HFFc6 (cell line): Measurements from ENCODE around the gene GATAD2B. TPM values are rescaled to one million over a fixed set of nuclear protein-coding genes. Genes with fewer than 3 reads are reported as not detected.

Experiments used
- DNase-seq: peaks from one replicate; pipeline ENCODE4 v3.0.0-alpha.2; 2018
- H3K27ac Mint-ChIP-seq: 2 replicates; pipeline ENCODE4 v1.8.0; 2020; ENCODE audit warnings: mild to moderate bottlenecking, mixed read lengths
- H3K27me3 Mint-ChIP-seq: 2 replicates; pipeline ENCODE4 v1.8.0; 2021; ENCODE audit warnings: mild to moderate bottlenecking, moderate library complexity, mixed read lengths; ENCODE audit not compliant: insufficient read depth
- H3K36me3 Mint-ChIP-seq: 2 replicates; pipeline ENCODE4 v1.8.0; 2021; ENCODE audit warnings: low read depth, mixed read lengths
- H3K4me1 Mint-ChIP-seq: 2 replicates; pipeline ENCODE4 v1.8.0; 2020; ENCODE audit warnings: low read depth, mixed read lengths
- H3K4me3 Mint-ChIP-seq: 2 replicates; pipeline ENCODE4 v1.8.0; 2020; ENCODE audit warnings: mild to moderate bottlenecking, moderate library complexity, mixed read lengths
- H3K9me3 Mint-ChIP-seq: 2 replicates; pipeline ENCODE4 v1.8.0; 2020; ENCODE audit warnings: mild to moderate bottlenecking, mixed read lengths
- total RNA-seq, 6 experiments: library from RNA; stranded (reverse); fragmentation: NEBNext Ultra II Directional; extraction: Animal tissue kit (Norgen Biotek cat#: 25700); gene quantifications; 2 replicates in 1 of 6; 3 replicates in 5 of 6; pipeline ENCODE4 v1.2.3, GENCODE V29; 2021
- TF ChIP-seq, protein P1 (sequence below): fragments of 200-600 bp; sonication (generic); IDR thresholded peaks from 2 replicates; pipeline ENCODE4 v1.5.0; 2021; ENCODE audit warnings: antibody characterized with exemption, mild to moderate bottlenecking

Gene GATAD2B
- total RNA-seq, 6 experiments from 2014 or later, result 29.3 to 40.9 (median 38.4) TPM

DNA sequence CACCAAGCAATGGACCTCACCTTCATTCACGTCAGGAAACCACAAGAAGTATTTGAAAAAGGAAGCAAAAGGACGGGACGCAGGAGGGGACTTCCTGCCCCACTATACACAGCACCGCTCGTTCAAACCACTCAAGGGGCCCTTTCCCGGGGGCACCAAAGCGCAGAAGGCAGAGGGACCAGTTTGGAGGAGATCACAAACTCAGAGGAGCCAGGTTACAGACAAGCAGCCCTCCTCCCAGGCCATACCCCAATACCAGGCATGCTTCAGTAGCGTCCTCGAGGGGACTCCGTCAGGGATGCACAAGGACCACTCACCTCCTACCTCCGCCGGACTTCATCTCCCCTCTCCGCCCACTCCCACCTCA lies 35.0 kb upstream of the GATAD2B start:
- H3K27ac Mint-ChIP-seq, result peak overlapping the region; percentile 72

DNA sequence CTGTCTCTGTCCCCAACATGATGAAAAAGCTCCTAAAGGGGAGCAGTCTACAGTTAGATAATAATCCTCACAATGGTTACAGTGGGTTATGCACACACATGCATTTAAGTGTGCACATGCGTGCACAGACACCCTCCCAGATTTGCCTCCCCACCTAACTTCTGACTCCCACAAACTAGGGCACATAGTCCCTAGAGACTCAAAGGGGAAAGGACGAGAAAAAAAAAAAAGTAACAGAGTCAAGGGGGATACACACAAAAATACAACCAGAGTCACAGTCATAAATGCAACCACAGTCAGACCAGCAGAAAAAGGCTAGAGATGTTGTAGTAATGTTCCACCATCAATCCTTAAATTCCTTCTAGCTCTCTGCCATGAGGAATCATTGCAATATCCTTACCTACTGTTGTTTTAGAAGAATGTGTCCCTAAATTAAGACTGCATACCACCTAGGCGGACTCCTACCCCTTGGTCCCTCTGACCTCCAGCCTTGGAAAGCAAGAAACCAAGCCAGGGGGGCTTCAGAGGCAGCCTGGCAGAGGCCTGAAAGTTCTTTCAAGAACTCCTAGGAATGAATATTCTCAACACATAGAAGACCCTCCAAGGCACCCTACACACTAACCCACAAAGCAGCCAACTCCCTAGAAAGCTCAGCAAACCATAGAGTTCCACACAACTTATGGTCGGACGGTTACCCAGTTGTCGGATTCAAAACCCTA lies 34.4 kb upstream of the GATAD2B start:
- TF ChIP-seq, protein P1, sequence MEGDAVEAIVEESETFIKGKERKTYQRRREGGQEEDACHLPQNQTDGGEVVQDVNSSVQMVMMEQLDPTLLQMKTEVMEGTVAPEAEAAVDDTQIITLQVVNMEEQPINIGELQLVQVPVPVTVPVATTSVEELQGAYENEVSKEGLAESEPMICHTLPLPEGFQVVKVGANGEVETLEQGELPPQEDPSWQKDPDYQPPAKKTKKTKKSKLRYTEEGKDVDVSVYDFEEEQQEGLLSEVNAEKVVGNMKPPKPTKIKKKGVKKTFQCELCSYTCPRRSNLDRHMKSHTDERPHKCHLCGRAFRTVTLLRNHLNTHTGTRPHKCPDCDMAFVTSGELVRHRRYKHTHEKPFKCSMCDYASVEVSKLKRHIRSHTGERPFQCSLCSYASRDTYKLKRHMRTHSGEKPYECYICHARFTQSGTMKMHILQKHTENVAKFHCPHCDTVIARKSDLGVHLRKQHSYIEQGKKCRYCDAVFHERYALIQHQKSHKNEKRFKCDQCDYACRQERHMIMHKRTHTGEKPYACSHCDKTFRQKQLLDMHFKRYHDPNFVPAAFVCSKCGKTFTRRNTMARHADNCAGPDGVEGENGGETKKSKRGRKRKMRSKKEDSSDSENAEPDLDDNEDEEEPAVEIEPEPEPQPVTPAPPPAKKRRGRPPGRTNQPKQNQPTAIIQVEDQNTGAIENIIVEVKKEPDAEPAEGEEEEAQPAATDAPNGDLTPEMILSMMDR, result no peak
- Mint-ChIP-seq H3K4me1 (peaks cover 53% of the 10 kb centered on the region), H3K27ac (peak overlapping the region; percentile 72), H3K36me3 (peaks cover 5% of the 10 kb centered on the region; the same call in 1 of the 2 replicates), H3K4me3 (peak overlapping the region; percentile 97), H3K27me3 (peaks cover 4% of the 10 kb centered on the region), H3K9me3 (no peaks in the 10 kb centered on the region)
- DNase-seq, result no peak

More for the DNA sequence above, 35.0 kb upstream of the GATAD2B start:
- peaks cover 3% of the 10 kb centered on the region; the same call in 1 of the 2 replicates for H3K27me3 Mint-ChIP-seq
- peak overlapping the region; percentile 97 for H3K4me3 Mint-ChIP-seq
- TF ChIP-seq, protein P1, result no peak
- H3K36me3 Mint-ChIP-seq, result peaks cover 5% of the 10 kb centered on the region; the same call in 1 of the 2 replicates
- no peak for DNase-seq
- no peaks in the 10 kb centered on the region for H3K9me3 Mint-ChIP-seq
- peaks cover 59% of the 10 kb centered on the region for H3K4me1 Mint-ChIP-seq

DNA sequence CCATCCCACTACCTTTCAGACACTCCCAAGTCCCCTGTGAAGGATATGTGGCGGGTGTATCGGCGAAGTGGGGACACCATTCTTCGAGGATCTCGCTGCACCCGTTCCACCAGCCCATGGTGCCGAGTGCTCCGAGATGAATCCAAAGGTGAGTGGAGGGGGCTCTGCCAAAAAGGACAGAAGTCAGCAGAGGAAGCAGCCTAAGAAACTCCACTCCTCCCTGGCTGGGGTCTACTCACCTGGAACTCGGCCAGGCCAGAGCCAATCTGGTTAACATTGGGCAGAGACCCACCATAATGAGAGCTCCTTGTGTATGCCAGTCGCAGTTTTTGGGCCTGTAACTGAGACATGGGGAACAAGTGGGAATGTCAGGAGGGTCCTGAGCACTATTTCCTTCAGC lies 32.1 kb upstream of the GATAD2B start:
- Mint-ChIP-seq H3K27me3 (peaks cover 4% of the 10 kb centered on the region), H3K4me1 (peaks cover 40% of the 10 kb centered on the region), H3K9me3 (no peaks in the 10 kb centered on the region), H3K36me3 (peaks cover 12% of the 10 kb centered on the region; the same call in 1 of the 2 replicates), H3K4me3 (no peak overlapping the region), H3K27ac (no peak overlapping the region)
- TF ChIP-seq, protein P1, result no peak
- DNase-seq, result no peak

DNA sequence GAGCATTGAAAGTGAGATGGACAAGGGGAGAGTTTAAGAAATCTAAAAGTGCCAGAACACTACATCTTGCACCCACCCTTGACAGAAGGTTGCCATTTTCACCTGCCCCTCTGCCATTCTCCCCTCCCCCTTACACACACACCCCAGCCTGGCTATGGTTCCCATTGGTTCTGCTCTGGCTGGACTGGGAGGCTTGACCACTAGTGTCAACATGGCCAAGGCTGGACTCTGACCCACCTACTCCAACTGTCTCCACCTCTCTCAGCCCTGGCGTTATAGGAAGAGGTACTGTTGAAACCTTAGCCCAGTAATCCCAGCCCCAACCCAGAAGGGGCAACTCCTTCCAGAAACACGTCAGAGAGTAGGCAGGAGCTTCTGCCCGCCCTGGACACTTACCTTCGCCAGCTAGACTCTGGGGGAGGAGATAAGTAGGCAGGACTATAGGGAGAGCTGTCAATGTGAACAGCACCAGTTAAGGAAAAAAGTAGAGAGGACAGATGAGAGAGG lies 31.1 kb upstream of the GATAD2B start:
- peaks cover 12% of the 10 kb centered on the region; the same call in 1 of the 2 replicates for H3K36me3 Mint-ChIP-seq
- no peak overlapping the region for H3K4me3 Mint-ChIP-seq
- TF ChIP-seq, protein P1, result no peak
- H3K4me1 Mint-ChIP-seq, result peaks cover 31% of the 10 kb centered on the region
- no peak for DNase-seq
- peak overlapping the region; percentile 4; the same call in 1 of the 2 replicates for H3K27ac Mint-ChIP-seq
- peaks cover 4% of the 10 kb centered on the region for H3K27me3 Mint-ChIP-seq
- no peaks in the 10 kb centered on the region for H3K9me3 Mint-ChIP-seq

DNA sequence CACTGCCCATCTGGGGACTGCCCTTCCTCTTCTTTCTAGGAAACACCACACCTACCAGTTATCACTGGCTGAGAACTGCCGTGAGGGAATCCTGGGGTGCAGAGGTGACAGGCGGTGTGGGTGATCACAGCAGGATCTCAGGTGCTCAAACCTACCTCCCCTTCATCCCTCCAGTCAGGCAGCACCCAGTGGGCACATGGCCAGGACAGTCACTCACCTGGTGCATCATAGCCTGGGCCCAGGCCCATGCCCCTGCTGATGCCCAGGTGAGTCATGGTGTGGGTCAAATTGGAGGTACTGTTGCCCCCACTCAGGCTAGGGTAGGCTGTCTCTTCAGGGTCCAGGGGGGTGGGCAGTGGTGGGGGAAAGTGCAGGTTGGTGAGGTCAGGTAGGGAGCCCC lies 29.0 kb upstream of the GATAD2B start:
- H3K27me3 Mint-ChIP-seq, result peaks cover 2% of the 10 kb centered on the region; the same call in 1 of the 2 replicates
- H3K27ac Mint-ChIP-seq, result no peak overlapping the region; the same call in 1 of the 2 replicates
- no peak for DNase-seq

More for the DNA sequence above, 29.0 kb upstream of the GATAD2B start:
- H3K36me3 Mint-ChIP-seq, result peaks cover 12% of the 10 kb centered on the region; the same call in 1 of the 2 replicates
- peaks cover 23% of the 10 kb centered on the region for H3K4me1 Mint-ChIP-seq
- no peak overlapping the region for H3K4me3 Mint-ChIP-seq
- no peaks in the 10 kb centered on the region for H3K9me3 Mint-ChIP-seq
- TF ChIP-seq, protein P1, result no peak
